DND-41 (cell line): ENCODE data around the gene CNOT3.

Experiments used
- ATAC-seq: fragments of 200-7000 bp; cut with Tn5 transposase; 3 replicates; pipeline ENCODE4 v1.9.1; 2021; ENCODE audit warnings: low read depth; ENCODE audit not compliant: insufficient read depth
- DNase-seq: peaks from one replicate; pipeline ENCODE4 v3.0.0-alpha.2; 2020
- H2AFZ ChIP-seq: 2 replicates; pipeline ENCODE4 v1.6.0; 2012; ENCODE audit warnings: low read depth, low read length
- H3K27ac ChIP-seq: 2 replicates; pipeline ENCODE4 v1.5.1; 2012; ENCODE audit warnings: low read length, inconsistent platforms
- H3K27me3 ChIP-seq: fragments of 200-600 bp; sonication (generic); 2 replicates; pipeline ENCODE4 v1.6.0; 2012; ENCODE audit warnings: low read length, mild to moderate bottlenecking, inconsistent platforms; ENCODE audit not compliant: insufficient read depth, poor library complexity
- H3K36me3 ChIP-seq: 2 replicates; pipeline ENCODE4 v1.5.1; 2012; ENCODE audit warnings: low read length, inconsistent platforms; ENCODE audit not compliant: insufficient read depth
- H3K4me1 ChIP-seq: 2 replicates; pipeline ENCODE4 v1.5.1; 2012; ENCODE audit warnings: mild to moderate bottlenecking, low read length; ENCODE audit not compliant: insufficient read depth
- H3K4me2 ChIP-seq: 2 replicates; pipeline ENCODE4 v1.6.0; 2012; ENCODE audit warnings: mild to moderate bottlenecking, moderate library complexity, low read length, inconsistent platforms; ENCODE audit not compliant: insufficient read depth
- H3K4me3 ChIP-seq, 2 experiments: fragments of 200-600 bp in 1 of 2; shearing (Covaris generic) in 1 of 2; 2 replicates each; pipeline ENCODE4 v1.5.1; 2012 to 2016; ENCODE audit warnings: inconsistent platforms in 2 of 2, low read length in 2 of 2, mild to moderate bottlenecking in 2 of 2, low read depth in 1 of 2, moderate library complexity in 1 of 2
- H3K79me2 ChIP-seq: 2 replicates; pipeline ENCODE4 v1.6.0; 2012; ENCODE audit warnings: low read length, inconsistent platforms; ENCODE audit not compliant: insufficient read depth
- H3K9ac ChIP-seq: 2 replicates; pipeline ENCODE4 v1.6.0; 2012; ENCODE audit warnings: low read depth, mild to moderate bottlenecking, inconsistent platforms, low read length, moderate library complexity
- H3K9me3 ChIP-seq: 2 replicates; pipeline ENCODE4 v1.5.1; 2012; ENCODE audit warnings: low read length, moderate library complexity, mild to moderate bottlenecking, inconsistent platforms; ENCODE audit not compliant: insufficient read depth, severe bottlenecking
- H4K20me1 ChIP-seq: 2 replicates; pipeline ENCODE4 v1.6.0; 2012; ENCODE audit warnings: low read length; ENCODE audit not compliant: insufficient read depth
- EZH2 ChIP-seq: IDR thresholded peaks from 3 replicates; pipeline ENCODE4 v1.6.1; 2012; ENCODE audit warnings: borderline replicate concordance, low read depth, mild to moderate bottlenecking, moderate library complexity, low read length, inconsistent platforms; ENCODE audit not compliant: severe bottlenecking
- TF ChIP-seq, protein P1 (sequence below): IDR thresholded peaks from 2 replicates; pipeline ENCODE4 v1.5.1; 2012; ENCODE audit warnings: borderline replicate concordance, low read length, moderate library complexity, mild to moderate bottlenecking; ENCODE audit not compliant: poor library complexity, severe bottlenecking; ENCODE audit errors: extremely low read depth

Gene CNOT3

DNA sequence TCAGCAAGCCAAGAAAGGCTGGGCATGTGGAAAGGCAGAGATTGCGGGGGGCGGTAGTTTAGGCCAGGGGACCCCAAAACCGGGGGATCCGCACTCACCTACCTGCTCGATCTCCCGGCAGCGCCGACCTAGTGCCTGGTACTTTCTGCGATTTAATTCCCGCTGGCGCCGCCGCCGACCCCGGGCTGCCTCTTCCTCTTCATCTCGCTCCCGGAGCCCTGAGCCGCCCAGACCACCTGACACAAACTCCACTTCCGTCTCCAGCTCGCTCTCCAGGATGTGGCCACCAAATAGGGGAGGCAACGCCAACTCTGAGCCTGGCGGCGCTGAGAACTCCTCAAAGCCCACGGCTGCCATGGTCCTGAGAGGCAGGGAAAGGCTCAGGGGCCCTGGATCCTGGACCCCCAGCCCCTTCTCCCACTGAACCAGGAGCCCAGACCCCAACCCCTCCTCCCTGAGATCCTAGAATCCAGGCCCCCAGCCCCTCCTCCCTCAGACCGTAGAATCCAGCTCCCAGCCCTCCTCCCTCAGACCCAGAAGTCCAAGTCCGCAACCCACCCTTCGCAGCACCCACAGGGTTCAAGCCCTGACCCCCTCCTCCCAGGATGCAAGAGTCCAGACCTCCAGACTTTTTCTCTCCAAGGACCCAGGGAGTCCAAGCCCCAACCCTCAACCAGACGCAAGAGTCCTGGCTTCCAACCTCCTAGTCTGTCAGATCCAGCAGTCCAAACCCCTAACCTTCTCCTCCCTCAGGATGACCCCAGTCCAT lies 23.0 kb upstream of the CNOT3 start:
- Histone ChIP-seq H3K27ac (peak overlapping the region; percentile 92), H3K9me3 (no peaks in the 10 kb centered on the region), H3K4me1 (peaks cover 27% of the 10 kb centered on the region), H3K27me3 (no peaks in the 10 kb centered on the region), H2AFZ (peak overlapping the region; percentile 89), H3K36me3 (peaks cover 49% of the 10 kb centered on the region), H4K20me1 (peaks cover 36% of the 10 kb centered on the region), H3K4me2 (peak overlapping the region; percentile 94), H3K4me3 (peak overlapping the region; percentile 95 to 96), H3K79me2 (peaks cover 76% of the 10 kb centered on the region), H3K9ac (peak overlapping the region; percentile 79)
- DNase-seq, result peak; percentile 85
- no peak for TF ChIP-seq EZH2
- TF ChIP-seq, protein P1, sequence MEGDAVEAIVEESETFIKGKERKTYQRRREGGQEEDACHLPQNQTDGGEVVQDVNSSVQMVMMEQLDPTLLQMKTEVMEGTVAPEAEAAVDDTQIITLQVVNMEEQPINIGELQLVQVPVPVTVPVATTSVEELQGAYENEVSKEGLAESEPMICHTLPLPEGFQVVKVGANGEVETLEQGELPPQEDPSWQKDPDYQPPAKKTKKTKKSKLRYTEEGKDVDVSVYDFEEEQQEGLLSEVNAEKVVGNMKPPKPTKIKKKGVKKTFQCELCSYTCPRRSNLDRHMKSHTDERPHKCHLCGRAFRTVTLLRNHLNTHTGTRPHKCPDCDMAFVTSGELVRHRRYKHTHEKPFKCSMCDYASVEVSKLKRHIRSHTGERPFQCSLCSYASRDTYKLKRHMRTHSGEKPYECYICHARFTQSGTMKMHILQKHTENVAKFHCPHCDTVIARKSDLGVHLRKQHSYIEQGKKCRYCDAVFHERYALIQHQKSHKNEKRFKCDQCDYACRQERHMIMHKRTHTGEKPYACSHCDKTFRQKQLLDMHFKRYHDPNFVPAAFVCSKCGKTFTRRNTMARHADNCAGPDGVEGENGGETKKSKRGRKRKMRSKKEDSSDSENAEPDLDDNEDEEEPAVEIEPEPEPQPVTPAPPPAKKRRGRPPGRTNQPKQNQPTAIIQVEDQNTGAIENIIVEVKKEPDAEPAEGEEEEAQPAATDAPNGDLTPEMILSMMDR, result peak; percentile 12
- ATAC-seq, result peak; percentile 82

DNA sequence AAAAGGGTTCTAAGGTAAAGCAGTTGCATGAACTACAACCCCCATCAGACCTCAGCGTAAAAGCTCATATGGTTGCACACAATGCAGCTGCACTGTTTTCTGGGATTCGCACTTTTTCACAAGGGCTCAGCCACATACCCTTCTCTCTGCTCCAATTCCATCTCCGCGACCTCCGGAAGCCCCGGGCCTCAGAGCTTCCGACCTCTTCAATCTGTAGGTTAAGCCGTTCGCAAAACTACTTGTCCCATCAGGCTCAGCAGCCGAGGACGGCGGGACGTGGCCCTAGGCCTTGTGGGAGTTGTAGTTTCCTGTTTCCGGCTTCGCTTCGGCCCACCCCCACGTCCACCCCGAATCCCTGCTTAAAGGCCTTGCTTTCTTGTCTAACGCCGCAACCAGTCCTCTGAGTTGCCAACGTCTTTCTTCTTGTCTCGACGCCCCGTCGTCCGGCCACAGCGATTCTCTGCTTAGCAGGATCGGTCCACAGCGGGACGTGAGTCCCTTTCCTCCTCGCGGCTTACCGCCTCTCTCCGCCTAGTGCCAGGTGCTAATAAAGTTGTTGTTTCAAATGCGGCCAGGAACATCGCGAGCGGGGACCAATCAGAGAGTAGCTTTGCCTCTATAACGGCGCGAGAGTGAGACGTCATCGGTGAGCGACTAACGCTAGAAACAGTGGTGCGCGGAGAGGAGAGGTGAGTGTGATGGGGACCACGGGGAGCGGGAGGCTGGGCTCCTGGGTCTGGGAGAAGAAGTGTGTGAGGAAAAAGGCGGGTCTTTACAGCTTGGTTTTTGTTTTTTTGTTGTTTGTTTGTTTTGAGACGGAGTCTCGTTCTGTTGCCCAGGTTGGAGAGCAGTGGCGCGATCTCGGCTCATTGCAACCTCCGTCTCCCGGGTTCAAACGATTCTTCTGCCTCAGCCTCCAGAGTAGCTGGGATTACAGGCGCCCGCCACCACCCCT lies 22.2 kb upstream of the CNOT3 start, which contains the start of the genes PRPF31 and TFPT:
TSS of gene PRPF31 (plus strand) at position 646 of the 955 bp plus-strand sequence. CDS start 2,525 bp downstream, outside the sequence.
TSS of gene TFPT (minus strand) at position 549 of the 955 bp plus-strand sequence. CDS start at position 161, 388 bp downstream.
- H3K79me2 ChIP-seq, result peaks cover 67% of the 10 kb centered on the region
- peak; percentile 96 for DNase-seq
- H3K9ac ChIP-seq, result peak within 1 kb of the TSS; percentile 79
- H3K4me2 ChIP-seq, result peak within 1 kb of the TSS; percentile 94
- peaks cover 31% of the 10 kb centered on the region for H4K20me1 ChIP-seq
- H3K9me3 ChIP-seq, result no peaks in the 10 kb centered on the region
- peak within 1 kb of the TSS; percentile 92 for H3K27ac ChIP-seq
- peak within 1 kb of the TSS; percentile 95 to 96 for H3K4me3 ChIP-seq
- H3K36me3 ChIP-seq, result peaks cover 49% of the 10 kb centered on the region
- peaks cover 27% of the 10 kb centered on the region for H3K4me1 ChIP-seq
- H3K27me3 ChIP-seq, result no peaks in the 10 kb centered on the region
- peak within 1 kb of the TSS; percentile 89 for H2AFZ ChIP-seq
- ATAC-seq, result peak; percentile 86
- TF ChIP-seq, protein P1, result no peak
- TF ChIP-seq EZH2, result no peak

DNA sequence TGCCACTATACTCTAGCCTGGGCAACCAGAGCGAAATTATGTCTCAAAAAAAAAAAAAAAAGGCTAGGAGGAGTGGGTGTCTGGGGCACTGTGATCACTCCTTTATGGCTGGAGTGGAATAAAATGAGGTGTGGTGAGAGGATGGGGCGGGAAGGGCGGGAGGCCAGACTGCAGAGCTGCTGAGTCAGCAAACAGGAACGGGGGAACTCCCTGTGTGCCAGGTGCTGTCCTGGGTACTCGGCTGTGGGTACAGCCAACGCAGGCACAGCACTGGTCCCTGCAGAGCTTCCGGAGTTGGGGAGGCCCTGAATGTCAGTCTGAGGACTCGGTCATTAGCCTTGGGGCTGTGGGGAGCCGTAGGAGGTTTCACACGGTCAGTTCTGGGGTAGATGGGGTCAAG lies 16.3 kb upstream of the CNOT3 start:
- H3K4me1 ChIP-seq, result peaks cover 11% of the 10 kb centered on the region
- peaks cover 20% of the 10 kb centered on the region for H3K79me2 ChIP-seq
- no peak overlapping the region for H3K4me2 ChIP-seq
- ATAC-seq, result no peak
- no peak overlapping the region for H3K4me3 ChIP-seq
- no peak overlapping the region for H2AFZ ChIP-seq
- no peak for TF ChIP-seq EZH2
- TF ChIP-seq, protein P1, result no peak
- DNase-seq, result no peak
- no peak overlapping the region for H3K27ac ChIP-seq
- no peak overlapping the region for H3K9ac ChIP-seq
- H3K9me3 ChIP-seq, result no peaks in the 10 kb centered on the region
- H3K36me3 ChIP-seq, result peaks cover 80% of the 10 kb centered on the region
- no peaks in the 10 kb centered on the region for H3K27me3 ChIP-seq
- H4K20me1 ChIP-seq, result peaks cover 18% of the 10 kb centered on the region
